ENCODE results near the gene NAP1L5.

- TF ChIP-seq POLR2AphosphoS5 (IDR thresholded peaks at IDR 0.05; ENCODE audit: low read depth): no peak
- TF ChIP-seq CTCF (conservative IDR thresholded peaks at IDR 0.05; ENCODE audit: low read depth in 2 of 2): no peak
- no peak for TF ChIP-seq EZH2 (IDR thresholded peaks at IDR 0.05; ENCODE audit: low read depth, unreplicated experiment)
- no peak for TF ChIP-seq CREB1 (CRISPR knock-in tag; IDR thresholded peaks at IDR 0.05; ENCODE audit: low read depth)
- TF ChIP-seq REST (IDR thresholded peaks at IDR 0.05; ENCODE audit: unreplicated experiment): no peak
- TF ChIP-seq NANOG (IDR thresholded peaks at IDR 0.05; ENCODE audit: borderline replicate concordance): no peak
- TF ChIP-seq EZH2phosphoT487 (IDR thresholded peaks at IDR 0.05; ENCODE audit: unreplicated experiment): no peak
- TF ChIP-seq JUNB (IDR thresholded peaks at IDR 0.05; ENCODE audit: unreplicated experiment): no peak
Observed at GRCh38 chr4:88696630-88697029, 999 bp downstream of the NAP1L5 start.

All from GM23338 (cell line).